LNCAP (cell line): ENCODE data around the gene FZD2.

Experiments
- TF ChIP-seq, protein P1 (sequence below): fragments of 450-650 bp; IDR thresholded peaks from 2 replicates; pipeline ENCODE4 v1.5.1; 2017; ENCODE audit warnings: mild to moderate bottlenecking

Gene FZD2

DNA sequence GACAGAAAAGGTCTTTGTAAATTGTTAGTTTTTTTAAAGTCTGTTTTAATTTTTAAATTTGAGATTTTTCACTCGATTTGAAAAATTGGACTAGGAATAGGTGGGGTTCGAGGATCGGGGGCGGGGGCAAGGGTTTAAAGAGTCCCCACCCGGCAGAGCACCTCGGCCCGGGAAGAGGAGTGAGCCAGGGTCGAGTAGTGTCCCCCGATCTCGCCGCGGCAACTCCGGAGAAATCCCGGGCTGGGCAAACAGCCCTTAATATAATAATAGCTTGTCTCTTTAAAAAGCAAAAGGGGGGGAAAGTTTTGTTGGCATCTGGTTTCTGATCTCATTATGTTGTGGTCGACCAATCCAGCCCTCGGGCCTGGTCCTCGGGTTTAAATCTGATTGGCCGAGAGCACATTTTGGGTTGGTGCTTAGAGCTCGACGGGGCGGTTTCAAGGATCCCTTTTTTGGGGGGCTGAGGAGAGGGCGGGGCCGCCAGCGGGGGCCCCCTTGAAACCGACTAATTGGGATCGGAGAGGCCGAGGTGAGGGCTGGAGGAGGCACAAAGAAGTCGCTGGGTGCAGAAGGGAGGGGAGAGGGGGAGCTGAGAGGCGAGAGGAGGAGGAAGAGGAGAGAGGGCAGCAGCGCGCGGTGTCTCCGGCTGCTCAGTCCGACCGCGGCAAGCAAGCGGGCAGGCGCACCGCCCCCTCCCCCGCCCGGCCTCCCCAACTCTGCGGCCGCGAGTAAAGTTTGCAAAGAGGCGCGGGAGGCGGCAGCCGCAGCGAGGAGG, at the start of gene FZD2:
Gene FZD2, plus strand, starts transcription at position 653 of the 775 bp plus-strand sequence. CDS start 205 bp downstream, outside the sequence.
- TF ChIP-seq, protein P1, sequence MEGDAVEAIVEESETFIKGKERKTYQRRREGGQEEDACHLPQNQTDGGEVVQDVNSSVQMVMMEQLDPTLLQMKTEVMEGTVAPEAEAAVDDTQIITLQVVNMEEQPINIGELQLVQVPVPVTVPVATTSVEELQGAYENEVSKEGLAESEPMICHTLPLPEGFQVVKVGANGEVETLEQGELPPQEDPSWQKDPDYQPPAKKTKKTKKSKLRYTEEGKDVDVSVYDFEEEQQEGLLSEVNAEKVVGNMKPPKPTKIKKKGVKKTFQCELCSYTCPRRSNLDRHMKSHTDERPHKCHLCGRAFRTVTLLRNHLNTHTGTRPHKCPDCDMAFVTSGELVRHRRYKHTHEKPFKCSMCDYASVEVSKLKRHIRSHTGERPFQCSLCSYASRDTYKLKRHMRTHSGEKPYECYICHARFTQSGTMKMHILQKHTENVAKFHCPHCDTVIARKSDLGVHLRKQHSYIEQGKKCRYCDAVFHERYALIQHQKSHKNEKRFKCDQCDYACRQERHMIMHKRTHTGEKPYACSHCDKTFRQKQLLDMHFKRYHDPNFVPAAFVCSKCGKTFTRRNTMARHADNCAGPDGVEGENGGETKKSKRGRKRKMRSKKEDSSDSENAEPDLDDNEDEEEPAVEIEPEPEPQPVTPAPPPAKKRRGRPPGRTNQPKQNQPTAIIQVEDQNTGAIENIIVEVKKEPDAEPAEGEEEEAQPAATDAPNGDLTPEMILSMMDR: no peak

DNA sequence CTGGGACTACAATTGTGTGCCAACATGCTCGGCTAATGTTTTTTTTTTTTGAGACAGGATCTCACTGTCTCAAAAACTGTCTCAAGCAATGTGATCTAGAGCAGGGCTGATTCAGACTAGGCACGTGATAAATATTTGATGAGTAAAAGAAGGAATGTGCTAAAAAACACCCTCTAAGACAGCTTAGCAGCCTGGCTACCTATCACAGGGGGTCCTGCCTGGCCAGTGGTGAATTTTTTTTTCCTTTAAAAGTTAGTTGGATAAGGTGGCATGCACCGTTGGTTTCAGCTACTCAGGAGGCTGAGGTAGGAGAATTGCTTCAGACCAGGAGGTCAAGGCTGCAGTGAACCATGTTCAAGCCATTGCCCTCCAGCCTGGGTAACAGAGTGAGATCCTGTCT, 39.3 kb upstream of the FZD2 start:
- TF ChIP-seq, protein P1: no peak

DNA sequence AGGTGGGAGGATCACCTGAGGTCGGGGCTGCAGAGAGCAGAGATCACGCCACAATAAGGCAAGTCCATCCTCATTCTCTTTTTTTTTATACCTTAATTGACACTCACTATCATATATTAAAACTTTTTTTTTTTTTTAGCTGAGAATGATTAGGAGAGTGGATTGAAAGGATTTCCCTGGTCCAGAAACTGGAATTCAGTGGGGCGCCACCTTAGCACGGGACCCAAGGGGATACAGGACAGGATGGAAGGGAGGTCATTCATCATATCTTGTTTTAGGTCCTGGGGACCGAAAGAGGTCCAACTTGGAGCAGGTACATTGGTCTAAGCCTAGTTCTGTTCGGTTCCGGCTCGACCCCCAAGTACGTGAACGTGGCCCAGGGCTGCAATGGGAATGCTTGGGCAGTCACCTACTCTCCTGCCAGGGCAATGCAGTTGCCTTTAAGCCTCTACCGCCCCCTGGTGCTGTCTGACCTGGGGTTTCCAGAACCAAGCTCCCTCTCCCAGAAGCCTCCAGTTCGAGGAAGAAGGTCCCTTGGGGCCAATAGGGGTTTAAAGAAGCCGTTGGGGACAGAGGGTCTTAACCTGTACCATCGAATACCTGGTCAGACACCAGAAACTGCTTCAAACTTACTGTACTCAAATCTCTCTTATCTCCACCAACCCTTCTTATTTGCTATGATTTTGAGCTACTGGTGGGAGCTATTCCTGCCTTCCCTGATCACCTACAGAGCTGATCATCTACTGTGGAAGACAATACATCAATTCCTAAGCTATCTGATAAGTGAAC, 34.2 kb upstream of the FZD2 start:
- TF ChIP-seq, protein P1: 0 out of 2 replicates have a peak, but pooled peaks have one; percentile 17

DNA sequence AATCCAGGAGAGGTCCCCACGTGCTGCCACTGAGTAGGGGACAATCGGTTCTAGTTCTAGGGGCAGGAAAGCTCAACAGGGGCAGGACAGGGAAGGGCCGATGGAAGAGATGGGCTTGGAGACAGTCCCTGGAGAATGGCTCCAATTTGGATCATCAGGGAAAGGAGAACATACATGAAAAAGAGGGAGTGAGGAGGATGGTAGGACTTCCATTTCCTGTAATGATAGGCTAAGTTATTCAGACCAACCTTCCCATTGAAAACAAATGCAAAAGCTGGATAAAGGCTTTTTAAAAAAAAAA, 33.7 kb upstream of the FZD2 start:
- TF ChIP-seq, protein P1: no peak

DNA sequence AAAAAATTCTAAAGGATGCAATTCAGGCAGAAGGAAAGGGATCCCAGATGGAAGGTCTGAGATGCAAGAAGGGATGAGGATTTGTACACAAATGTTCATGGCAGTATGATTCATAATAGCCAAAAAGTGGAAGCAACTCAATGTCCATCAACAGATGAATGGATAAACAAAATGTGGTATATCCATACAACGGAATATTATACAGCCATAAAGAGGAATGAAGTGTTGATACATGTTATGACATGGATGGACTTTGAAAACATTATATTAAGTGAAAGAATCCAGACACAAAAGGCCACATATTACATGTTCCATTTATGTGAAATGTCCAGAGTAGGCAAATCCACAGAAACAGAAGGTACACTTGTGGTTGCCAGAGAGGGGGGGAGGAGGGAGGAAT, 30.2 kb upstream of the FZD2 start:
- TF ChIP-seq, protein P1: no peak

DNA sequence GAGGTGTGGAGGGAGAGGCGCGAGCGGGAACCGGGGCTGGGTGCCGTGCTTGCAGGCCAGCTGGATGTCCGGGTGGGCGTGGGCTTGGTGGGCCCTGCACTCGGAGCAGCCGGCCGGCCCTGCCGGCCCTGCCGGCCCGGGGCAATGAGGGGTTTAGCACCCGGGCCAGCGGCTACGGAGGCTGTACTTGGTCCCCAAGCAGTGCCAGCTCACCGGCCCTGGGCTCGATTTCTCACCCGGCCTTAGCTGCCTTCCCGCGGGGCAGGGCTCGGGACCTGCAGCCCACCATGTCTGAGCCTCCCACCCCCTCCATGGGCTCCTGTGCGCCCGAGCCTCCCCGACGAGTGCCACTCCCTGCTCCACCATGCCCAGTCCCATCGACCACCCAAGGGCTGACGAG, 29.3 kb upstream of the FZD2 start:
- TF ChIP-seq, protein P1: no peak

DNA sequence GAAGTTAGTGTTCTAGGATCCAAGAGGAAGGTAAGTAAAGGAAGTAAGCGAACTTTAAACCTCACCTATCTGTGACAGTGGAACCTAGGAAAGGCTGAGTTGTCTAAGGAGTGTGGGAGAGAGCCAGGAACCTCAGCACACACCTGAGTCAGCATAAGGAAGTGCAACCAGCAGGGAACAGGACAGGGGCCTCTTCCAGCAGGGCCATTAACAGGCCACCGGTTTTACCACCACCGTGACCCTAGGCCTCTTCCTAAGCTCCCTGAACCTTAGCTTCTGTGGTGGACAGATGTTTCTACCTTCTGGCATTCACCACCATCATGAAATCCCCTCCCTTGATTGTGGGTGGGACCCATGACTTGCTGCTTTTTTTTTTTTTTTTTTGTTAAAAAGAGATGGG, 27.4 kb upstream of the FZD2 start:
- TF ChIP-seq, protein P1: no peak
